HFF-Myc (cell line): ENCODE results near the gene IDI2.

Experiments
- DNase-seq: peaks from one replicate; pipeline ENCODE4 v3.0.0-alpha.2; 2011; ENCODE audit warnings: low read depth; ENCODE audit errors: extremely low read depth
- H3K4me3 ChIP-seq: replicated peaks from 2 replicates; pipeline ENCODE4 v1.5.1; 2011; ENCODE audit warnings: low read depth, mild to moderate bottlenecking, control low read depth, low read length
- TF ChIP-seq, protein P1 (sequence below): IDR thresholded peaks from 2 replicates; pipeline ENCODE4 v1.5.1; 2012; ENCODE audit warnings: mild to moderate bottlenecking, low read depth, low read length, control low read depth; ENCODE audit errors: missing control alignments

The IDI2 gene

DNA sequence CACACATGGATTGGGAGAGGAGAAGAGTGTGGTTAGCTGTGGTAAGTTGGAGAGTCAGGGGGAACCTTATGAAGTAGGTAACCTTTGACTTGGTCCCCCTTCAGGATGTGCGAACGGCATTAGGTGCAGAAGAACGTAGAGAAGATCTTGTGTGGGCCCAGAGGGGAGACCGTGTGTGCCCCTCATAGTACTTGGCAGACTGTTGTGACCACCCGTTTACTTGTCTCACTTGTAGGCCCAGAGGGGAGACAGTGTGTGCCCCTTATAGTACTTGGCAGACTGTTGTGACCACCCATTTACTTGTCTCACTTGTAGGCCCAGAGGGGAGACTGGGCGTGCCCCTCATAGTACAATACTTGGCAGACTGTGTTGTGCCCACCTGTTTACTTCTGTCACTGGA lies 34.9 kb downstream of the IDI2 start:
- peak overlapping the region; percentile 23 for H3K4me3 ChIP-seq
- TF ChIP-seq, protein P1, sequence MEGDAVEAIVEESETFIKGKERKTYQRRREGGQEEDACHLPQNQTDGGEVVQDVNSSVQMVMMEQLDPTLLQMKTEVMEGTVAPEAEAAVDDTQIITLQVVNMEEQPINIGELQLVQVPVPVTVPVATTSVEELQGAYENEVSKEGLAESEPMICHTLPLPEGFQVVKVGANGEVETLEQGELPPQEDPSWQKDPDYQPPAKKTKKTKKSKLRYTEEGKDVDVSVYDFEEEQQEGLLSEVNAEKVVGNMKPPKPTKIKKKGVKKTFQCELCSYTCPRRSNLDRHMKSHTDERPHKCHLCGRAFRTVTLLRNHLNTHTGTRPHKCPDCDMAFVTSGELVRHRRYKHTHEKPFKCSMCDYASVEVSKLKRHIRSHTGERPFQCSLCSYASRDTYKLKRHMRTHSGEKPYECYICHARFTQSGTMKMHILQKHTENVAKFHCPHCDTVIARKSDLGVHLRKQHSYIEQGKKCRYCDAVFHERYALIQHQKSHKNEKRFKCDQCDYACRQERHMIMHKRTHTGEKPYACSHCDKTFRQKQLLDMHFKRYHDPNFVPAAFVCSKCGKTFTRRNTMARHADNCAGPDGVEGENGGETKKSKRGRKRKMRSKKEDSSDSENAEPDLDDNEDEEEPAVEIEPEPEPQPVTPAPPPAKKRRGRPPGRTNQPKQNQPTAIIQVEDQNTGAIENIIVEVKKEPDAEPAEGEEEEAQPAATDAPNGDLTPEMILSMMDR = no peak
- DNase-seq = no peak

DNA sequence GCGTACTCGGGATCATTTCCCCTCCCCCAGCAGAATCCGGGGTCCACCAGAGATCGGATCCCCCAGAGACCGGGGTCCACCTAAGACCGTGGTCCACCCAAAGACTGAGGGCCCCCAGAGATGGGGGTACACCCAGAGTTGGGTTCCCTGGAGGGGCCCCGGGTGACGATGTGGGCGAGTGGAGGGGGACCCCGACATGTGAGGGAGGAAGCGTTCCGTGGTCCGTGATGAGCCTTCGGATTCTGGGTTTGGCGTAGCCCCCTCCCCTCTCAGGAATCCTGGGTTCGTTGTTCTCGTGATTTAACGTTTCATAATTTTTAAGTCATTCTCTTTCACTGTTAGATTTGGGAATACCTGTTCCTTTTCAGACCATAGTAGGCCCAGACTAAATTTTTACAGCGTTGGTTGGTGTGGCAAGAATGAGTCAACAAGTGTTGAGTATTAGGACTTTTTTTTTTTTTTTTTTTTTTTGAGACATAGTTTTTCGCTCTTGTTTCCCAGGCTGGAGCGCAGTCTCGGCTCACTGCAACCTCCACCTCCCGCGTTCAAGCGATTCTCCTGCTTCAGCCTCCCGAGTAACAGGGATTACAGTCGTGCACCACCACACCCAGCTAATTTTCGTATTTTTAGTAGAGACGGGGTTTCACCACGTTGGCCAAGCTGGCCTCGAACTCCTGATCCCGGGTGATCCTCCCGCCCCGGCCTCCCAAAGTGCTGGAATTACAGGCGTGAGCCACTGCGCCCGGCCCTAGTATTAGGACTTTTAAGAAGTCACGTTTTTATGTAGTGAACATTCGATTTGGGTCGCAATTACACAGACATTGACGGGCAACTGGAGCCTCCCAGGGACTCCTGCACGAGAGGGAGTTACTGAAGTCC lies 36.8 kb downstream of the IDI2 start:
- no peak for DNase-seq
- peak overlapping the region; percentile 88 for H3K4me3 ChIP-seq
- TF ChIP-seq, protein P1 = no peak

DNA sequence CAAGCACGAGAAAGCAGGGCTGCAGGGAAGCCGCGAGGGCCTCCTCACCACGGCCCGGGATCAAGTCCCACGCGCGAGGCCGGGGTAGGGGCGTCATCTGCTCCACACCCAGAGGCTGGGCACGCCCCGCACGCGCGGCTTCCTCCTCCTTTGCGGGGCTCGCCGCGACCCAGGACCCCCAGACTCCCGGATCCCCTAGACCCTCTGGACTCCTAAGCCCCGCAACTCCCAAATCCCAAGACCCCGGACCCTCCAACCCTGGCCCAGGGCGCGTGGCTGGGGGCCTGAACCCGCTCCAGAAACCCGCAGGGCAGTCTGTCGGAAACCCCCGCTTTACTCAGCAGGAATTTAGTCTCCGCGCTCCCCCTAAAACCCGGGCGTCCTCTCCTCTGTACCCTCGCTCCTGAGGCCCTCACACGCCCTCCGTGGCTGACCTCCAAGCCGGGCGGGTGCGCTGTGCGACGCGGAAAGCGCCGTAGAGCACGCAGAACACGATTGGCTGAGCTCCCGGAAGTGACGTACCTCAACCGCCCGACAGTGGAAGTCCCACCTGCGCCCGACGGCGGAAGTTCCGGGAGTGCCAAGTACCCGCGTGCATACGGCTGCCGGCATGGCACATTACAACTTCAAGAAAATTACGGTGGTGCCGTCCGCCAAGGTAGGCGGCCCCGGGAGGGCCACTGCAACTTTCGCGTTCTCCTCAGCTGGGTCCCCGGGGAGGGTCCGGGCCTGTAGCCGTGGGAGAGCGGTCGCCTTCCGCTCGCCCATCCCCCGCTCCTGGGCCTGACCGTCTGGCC lies 37.6 kb downstream of the IDI2 start, which contains the start of gene GTPBP4:
TSS of gene GTPBP4 (plus strand) at position 565 of the 797 bp plus-strand sequence. CDS start at position 611, 46 bp downstream.
- peak; percentile 91 for DNase-seq
- peak within 1 kb of the TSS; percentile 88 for H3K4me3 ChIP-seq
- TF ChIP-seq, protein P1 = no peak

DNA sequence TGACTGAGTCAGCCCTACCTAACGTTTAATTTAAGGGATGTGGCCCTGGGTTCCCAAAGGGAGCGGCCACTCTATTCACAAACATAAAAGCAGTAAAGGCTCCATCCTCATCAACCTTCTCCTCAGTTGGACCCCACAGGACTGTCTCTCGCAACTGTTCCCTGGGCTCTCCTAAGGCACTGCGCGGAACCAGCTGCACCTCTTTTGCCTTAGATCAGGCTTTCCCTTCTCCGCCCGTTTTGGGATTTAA lies 38.1 kb downstream of the IDI2 start:
- TF ChIP-seq, protein P1 = no peak
- no peak for DNase-seq
- H3K4me3 ChIP-seq = peak overlapping the region; percentile 88

DNA sequence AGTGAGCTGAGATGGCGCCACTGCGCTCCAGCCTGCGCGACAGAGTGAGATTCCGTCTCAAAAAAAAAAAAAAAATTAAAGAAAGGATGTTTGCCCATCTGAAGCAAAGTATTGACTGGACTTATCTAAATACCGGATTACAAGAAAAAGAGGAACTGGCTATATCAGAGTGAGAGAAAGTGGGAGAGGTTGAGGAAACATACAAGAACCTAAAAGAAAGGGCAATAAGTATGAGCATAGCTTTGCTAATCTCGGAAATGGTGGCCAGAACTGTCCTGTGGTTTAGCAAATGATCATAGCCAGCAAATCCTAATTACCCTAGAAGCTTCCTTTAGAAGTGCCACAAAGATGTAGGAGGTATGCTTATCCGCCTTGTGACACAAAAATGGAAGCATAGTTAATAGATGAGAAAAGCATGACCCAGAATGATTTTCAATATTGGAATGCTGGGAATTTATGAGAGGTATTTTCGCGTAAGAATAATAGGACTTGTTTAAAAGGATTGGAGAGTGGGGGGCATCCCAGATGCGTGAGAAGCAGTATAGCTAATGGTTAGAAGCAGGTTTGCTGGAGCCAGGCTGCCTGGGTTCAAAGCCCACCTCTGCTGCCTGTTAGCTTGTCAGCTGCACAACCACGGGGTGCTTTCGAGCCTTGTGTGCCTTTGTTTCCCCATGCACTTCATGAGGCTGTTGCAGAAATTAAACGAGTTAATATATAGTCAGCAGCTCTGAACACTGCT lies 38.6 kb downstream of the IDI2 start:
- peak; percentile 15 for DNase-seq
- peak overlapping the region; percentile 88 for H3K4me3 ChIP-seq
- TF ChIP-seq, protein P1 = no peak

DNA sequence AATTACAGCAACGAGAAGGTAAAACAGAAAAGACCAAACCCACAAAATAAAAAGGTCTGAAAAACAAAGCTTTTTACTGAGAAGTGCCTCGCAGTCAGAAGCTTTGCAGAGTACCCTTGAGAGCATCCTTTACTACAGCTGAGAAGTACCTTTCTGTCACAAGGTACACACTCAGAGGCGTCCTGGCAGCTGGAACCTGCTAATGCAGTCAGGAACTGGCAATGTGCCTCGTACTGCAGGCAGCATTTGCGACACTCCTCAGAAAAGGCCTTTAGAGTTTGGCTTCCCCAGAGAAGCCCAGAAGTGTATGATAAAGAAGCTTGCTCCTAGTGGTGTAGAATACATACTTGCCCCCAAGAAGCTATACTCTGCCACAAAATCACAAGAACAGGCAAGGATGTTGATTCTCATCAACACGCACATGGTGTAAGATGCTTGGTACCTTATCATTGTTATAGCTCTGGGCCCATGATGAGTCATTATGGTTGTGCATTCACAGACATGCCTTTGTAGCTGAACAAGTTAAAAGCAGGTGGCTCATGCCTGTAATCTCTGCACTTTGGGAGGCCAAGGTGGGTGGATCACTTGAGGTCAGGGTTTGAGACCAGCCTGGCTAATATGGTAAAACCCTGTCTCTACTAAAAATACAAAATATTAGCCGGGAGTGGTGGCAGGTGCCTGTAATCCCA lies 39.4 kb downstream of the IDI2 start:
- no peak overlapping the region for H3K4me3 ChIP-seq
- TF ChIP-seq, protein P1 = no peak
- no peak for DNase-seq
